Endothelial cell of umbilical vein (primary cell): ENCODE measurements around the gene TKT. TPM values are rescaled to one million over a fixed set of nuclear protein-coding genes. Genes with fewer than 3 reads are reported as not detected.

Experiments used
- BruUV-seq: library from RNA; stranded (reverse); fragments of 400-500 nt; replicated peaks from 2 replicates; lab custom pipeline; 2021; lab: Mats Ljungman, UMichigan
- CTCF ChIA-PET: fragments of 300-600, 350-600 bp; sonication (Branson Sonifier 250); formaldehyde crosslinking; loops from one replicate; lab custom pipeline; 2021; ENCODE audit warnings: antibody characterized with exemption, inconsistent platforms; lab: Charles Lee
- POLR2A ChIA-PET: fragments of 300-600, 350-600 bp; sonication (Branson Sonifier 250); formaldehyde crosslinking; loops from one replicate; lab custom pipeline; 2021; ENCODE audit warnings: antibody characterized with exemption, inconsistent platforms; lab: Charles Lee
- DNase-seq: peaks from one replicate; pipeline ENCODE4 v3.0.0-alpha.2; 2011; ENCODE audit warnings: low read depth, low spot score
- FAIRE-seq: peaks from 2 replicates; lab custom pipeline; 2011; peaks lifted over from hg19 to GRCh38; lab: Jason Lieb, UNC
- H2AFZ ChIP-seq: 2 replicates; pipeline ENCODE4 v1.6.0; 2012; ENCODE audit warnings: low read depth, low read length, control low read depth, inconsistent platforms
- H3K27ac ChIP-seq: 2 replicates; pipeline ENCODE4 v1.5.1; 2011; ENCODE audit warnings: low read depth, mild to moderate bottlenecking, control low read depth, low read length, moderate library complexity; ENCODE audit not compliant: insufficient read depth
- H3K27me3 ChIP-seq, 2 experiments: 2 replicates each; pipeline versions ENCODE4 v1.6.0 to v1.6.1; 2011; ENCODE audit warnings: low read length in 2 of 2, mixed read lengths in 1 of 2; ENCODE audit not compliant: control insufficient read depth in 2 of 2, insufficient read depth in 2 of 2
- H3K36me3 ChIP-seq, 2 experiments: 2 replicates in 1 of 2; 3 replicates in 1 of 2; pipeline ENCODE4 v1.5.1; 2011; ENCODE audit warnings: low read length in 2 of 2, mild to moderate bottlenecking in 1 of 2, moderate library complexity in 1 of 2; ENCODE audit not compliant: control insufficient read depth in 2 of 2, insufficient read depth in 2 of 2; ENCODE audit errors: extremely low read depth in 1 of 2
- H3K4me1 ChIP-seq: 3 replicates; pipeline ENCODE4 v1.5.1; 2011; ENCODE audit warnings: mild to moderate bottlenecking, low read length; ENCODE audit not compliant: control insufficient read depth, insufficient read depth; ENCODE audit errors: extremely low read depth
- H3K4me2 ChIP-seq: 2 replicates; pipeline ENCODE4 v1.6.1; 2011; ENCODE audit warnings: low read length, control low read depth, mixed read lengths; ENCODE audit not compliant: insufficient read depth
- H3K4me3 ChIP-seq, 3 experiments: fragments of 200-600 bp in 1 of 3; sonication (generic), shearing (Covaris generic) in 1 of 3; replicated peaks in 1 of 3; 2 replicates each; pipeline ENCODE4 v1.5.1; 2011 to 2016; ENCODE audit warnings: control low read depth in 3 of 3, low read length in 3 of 3, mild to moderate bottlenecking in 2 of 3, inconsistent platforms in 1 of 3, low read depth in 1 of 3, moderate library complexity in 1 of 3; ENCODE audit not compliant: insufficient read depth in 1 of 3
- H3K79me2 ChIP-seq: 2 replicates; pipeline ENCODE4 v1.6.0; 2012; ENCODE audit warnings: low read length, inconsistent platforms; ENCODE audit not compliant: control insufficient read depth, insufficient read depth
- H3K9ac ChIP-seq: replicated peaks from 2 replicates; pipeline ENCODE3; 2011; ENCODE audit warnings: low read length, control low read depth; ENCODE audit not compliant: insufficient read depth; ENCODE audit errors: extremely low read depth
- H3K9me1 ChIP-seq: replicated peaks from 3 replicates; pipeline ENCODE4 v1.6.0; 2011; ENCODE audit warnings: mild to moderate bottlenecking, low read length; ENCODE audit not compliant: control insufficient read depth, insufficient read depth; ENCODE audit errors: extremely low read depth
- H3K9me3 ChIP-seq: replicated peaks from 2 replicates; pipeline ENCODE4 v1.5.1; 2012; ENCODE audit warnings: low read length, inconsistent platforms; ENCODE audit not compliant: control insufficient read depth, insufficient read depth
- H4K20me1 ChIP-seq: replicated peaks from 2 replicates; pipeline ENCODE3; 2011; ENCODE audit warnings: mild to moderate bottlenecking, low read length; ENCODE audit not compliant: control insufficient read depth, insufficient read depth; ENCODE audit errors: extremely low read depth
- CTCF ChIP-seq, 2 donors: IDR thresholded peaks; 1 replicate in 1 of 2; 2 replicates in 1 of 2; pipeline ENCODE4 v1.5.1; 2011; ENCODE audit warnings: low read length in 2 of 2, mild to moderate bottlenecking in 2 of 2, moderate library complexity in 2 of 2, control low read depth in 1 of 2, inconsistent platforms in 1 of 2, low read depth in 1 of 2; ENCODE audit not compliant: insufficient read depth in 1 of 2; ENCODE audit errors: extremely low read depth in 1 of 2
- EZH2 ChIP-seq: IDR thresholded peaks from 2 replicates; pipeline ENCODE4 v1.6.1; 2012; ENCODE audit warnings: borderline replicate concordance, low read depth, mild to moderate bottlenecking, moderate library complexity, low read length, inconsistent platforms; ENCODE audit not compliant: severe bottlenecking
- FOS ChIP-seq: IDR thresholded peaks from 2 replicates; pipeline ENCODE4 v1.6.1; 2011; ENCODE audit warnings: mild to moderate bottlenecking, low read length, moderate library complexity, borderline replicate concordance; ENCODE audit not compliant: insufficient read depth
- GATA2 ChIP-seq: IDR thresholded peaks from 2 replicates; pipeline ENCODE4 v1.7.0; 2011; ENCODE audit warnings: low read depth, mild to moderate bottlenecking, moderate library complexity, mixed read lengths, low read length; ENCODE audit not compliant: insufficient read length, insufficient read depth
- JUN ChIP-seq: IDR thresholded peaks from 2 replicates; pipeline ENCODE4 v1.6.1; 2011; ENCODE audit warnings: borderline replicate concordance, low read depth; ENCODE audit not compliant: insufficient read length, insufficient read depth
- MAX ChIP-seq: IDR thresholded peaks from 2 replicates; pipeline ENCODE4 v1.6.1; 2011; ENCODE audit not compliant: insufficient read depth, insufficient read length
- MYC ChIP-seq: IDR thresholded peaks from one replicate; pipeline ENCODE4 v1.6.1; 2011; ENCODE audit warnings: mild to moderate bottlenecking, low read depth, low read length
- POLR2A ChIP-seq: IDR thresholded peaks from 2 replicates; pipeline ENCODE4 v1.6.1; 2012; ENCODE audit warnings: low read depth, mild to moderate bottlenecking, control low read depth, low read length
- POLR2AphosphoS5 ChIP-seq: IDR thresholded peaks from 2 replicates; pipeline ENCODE4 v1.6.1; 2012; ENCODE audit warnings: low read depth, mild to moderate bottlenecking, control low read depth, low read length, moderate library complexity; ENCODE audit not compliant: insufficient read depth
- dilution Hi-C: fragments of 300-500 bp; cut with MboI; formaldehyde crosslinking; loops from one replicate; pipeline ENCODE4 v1.15.0; 2019; ENCODE audit warnings: low sequenced_read_pairs; ENCODE audit not compliant: extremely low pct_ligation_motif_present
- intact Hi-C: fragments of 100-400 bp; cut with micrococcal nuclease; formaldehyde crosslinking; loops from one replicate; pipeline ENCODE4 v1.10.0; 2022
- polyA plus RNA-seq, 4 experiments: library from polyadenylated mRNA; depleted of rRNA in 3 of 4; stranded (reverse) in 3 of 4; unstranded in 1 of 4; fragments of >200 nt; gene quantifications; 2 replicates each; pipeline versions ENCODE4 v1.2.1 to v1.2.3, GENCODE V29; 2011 to 2012; ENCODE audit warnings: missing spikeins in 1 of 4
- total RNA-seq: library from RNA; stranded (reverse); gene quantifications from 2 replicates; pipeline ENCODE4 v1.2.3, GENCODE V29; 2021

TKT gene
- total and polyA plus RNA-seq, 2 donors (not counting 3 experiments of a cell fraction or from before 2014, with no cell fraction given) = 287 to 586 TPM

GRCh38 chr3:53273146-53273670 is 17.4 kb upstream of the TKT start:
- TF ChIP-seq MAX (no peak), FOS (no peak), POLR2AphosphoS5 (no peak), POLR2A (no peak), MYC (no peak), CTCF (IDR thresholded peaks at IDR 0.05; ENCODE audit: extremely low read depth in 1 of 2, insufficient read depth in 1 of 2, low read depth in 1 of 2, low read length in 2 of 2) (no peak), JUN (no peak), GATA2 (no peak), EZH2 (no peak)
- no peak overlapping the region for H3K9ac ChIP-seq
- H3K36me3 ChIP-seq = no peaks in the 10 kb centered on the region
- H3K27ac ChIP-seq = no peak overlapping the region
- no peaks in the 10 kb centered on the region for H3K27me3 ChIP-seq
- H4K20me1 ChIP-seq = no peaks in the 10 kb centered on the region
- dilution Hi-C loops = no loop called here
- ChIA-PET POLR2A (no interaction called here), CTCF (interaction anchor here (0.9 to 1.0 kb wide), 2 partner anchors 13 to 62 kb away, joined by 3 read pairs; no protein-coding TSS in a partner anchor)
- DNase-seq (no peak), FAIRE-seq (no peak)
- H3K4me1 ChIP-seq = peaks cover 13% of the 10 kb centered on the region
- no peak overlapping the region for H3K4me2 ChIP-seq
- H3K4me3 ChIP-seq = no peak overlapping the region
- no peaks in the 10 kb centered on the region for H3K9me3 ChIP-seq
- H3K9me1 ChIP-seq = no peaks in the 10 kb centered on the region
- H3K79me2 ChIP-seq = no peaks in the 10 kb centered on the region
- H2AFZ ChIP-seq = no peak overlapping the region
- no TSS peak for BruUV-seq
- intact Hi-C loops = no loop called here
